ENCODE data around the gene IL17C.
"Not testable (repeated sequence)": the region's sequence is repeated elsewhere in the genome, so short reads cannot be mapped to it uniquely, and the experiment has no call there.

The IL17C gene

DNA sequence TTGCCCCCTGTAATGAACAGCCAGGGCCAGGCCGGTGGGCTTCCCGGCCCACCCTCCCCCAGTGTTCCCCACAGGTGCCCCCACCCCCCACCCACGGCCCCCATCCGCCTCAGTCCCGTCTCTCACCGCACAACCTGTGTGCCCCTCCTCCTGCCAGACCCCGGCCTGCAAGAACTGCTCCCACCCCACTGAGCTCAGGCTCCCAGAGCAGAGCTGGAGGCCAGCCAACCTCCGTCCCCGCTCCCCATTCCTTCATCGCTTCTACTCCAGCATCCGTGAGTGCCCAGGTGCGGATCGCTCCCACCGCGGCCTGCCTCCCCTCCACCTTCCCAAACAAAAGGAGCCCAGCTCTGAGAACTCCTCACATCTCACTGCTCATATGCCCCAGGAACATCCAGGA is 20.3 kb downstream of the IL17C start:
- no peak for DNase-seq (ENCODE audit: low read depth in 2 of 2)

DNA sequence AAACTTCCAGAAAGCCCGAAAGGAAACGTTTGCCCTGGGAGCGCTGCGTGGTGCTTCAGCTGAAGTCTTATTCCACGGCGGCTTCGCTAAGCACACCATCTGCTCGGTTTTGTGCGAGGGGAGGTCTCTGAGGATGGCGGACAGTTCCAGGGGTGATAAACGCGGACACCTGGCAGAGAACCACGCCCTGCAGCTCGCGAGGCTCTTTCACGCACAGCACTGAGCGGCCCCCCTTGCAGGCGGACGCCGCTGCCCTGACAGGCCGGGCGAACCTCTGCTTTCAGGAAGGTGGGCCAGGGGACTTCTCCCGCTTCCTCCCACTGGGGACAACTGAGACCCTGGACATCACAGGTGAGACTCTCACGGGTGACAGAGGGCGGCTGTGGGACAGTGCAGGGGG is 20.8 kb downstream of the IL17C start:
- no peak for DNase-seq (ENCODE audit: low read depth in 2 of 2)

DNA sequence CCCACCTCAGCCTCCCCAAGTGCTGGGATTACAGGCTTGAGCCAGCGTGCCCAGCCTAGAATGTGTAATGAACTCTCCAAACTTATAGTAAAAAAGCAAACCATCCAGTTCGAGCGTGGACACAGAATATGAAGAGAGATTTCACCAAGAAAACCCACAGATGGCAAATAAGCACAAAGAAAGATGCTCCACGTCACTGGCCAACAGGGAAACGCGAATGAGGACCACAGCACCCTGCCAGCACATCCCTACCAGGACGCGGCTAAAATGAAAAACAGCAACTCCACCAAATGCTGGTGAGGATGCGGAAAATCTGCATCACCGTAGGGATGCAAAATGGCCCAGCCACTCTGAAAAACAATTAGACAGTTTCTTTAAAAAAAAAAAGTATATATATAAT is 23.1 kb downstream of the IL17C start:
- no peak for DNase-seq (ENCODE audit: low read depth in 2 of 2)

DNA sequence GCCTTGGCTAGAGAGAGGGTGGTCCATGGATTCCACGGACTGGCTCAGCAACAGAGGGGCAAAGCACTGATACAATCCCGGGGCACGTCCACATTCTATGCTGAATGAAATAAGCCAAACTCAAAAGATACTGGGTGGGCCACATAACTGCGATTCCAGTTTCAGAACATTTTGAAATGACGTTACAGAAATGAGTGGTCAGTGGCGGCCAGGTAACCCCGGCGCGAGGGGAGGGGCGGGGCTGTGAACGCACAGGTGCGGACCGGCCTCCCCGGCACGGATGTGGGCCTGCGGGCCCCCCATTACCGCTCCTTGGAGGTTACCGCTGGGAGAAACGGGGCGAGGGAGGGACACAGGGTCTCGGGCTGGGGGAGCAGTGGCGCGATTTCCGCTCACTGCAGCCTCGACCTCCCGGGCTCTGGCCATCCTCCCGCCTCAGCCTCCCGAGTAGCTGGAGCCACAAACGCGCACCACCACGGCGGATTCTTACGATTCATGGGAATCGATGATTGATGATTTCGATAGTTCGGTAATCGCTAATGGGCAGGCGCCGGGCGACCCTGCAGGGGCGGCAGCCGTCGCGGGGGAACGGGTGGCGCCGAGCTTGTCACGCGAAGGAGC is 24.0 kb downstream of the IL17C start:
- DNase-seq (ENCODE audit: low read depth in 2 of 2): no peak

DNA sequence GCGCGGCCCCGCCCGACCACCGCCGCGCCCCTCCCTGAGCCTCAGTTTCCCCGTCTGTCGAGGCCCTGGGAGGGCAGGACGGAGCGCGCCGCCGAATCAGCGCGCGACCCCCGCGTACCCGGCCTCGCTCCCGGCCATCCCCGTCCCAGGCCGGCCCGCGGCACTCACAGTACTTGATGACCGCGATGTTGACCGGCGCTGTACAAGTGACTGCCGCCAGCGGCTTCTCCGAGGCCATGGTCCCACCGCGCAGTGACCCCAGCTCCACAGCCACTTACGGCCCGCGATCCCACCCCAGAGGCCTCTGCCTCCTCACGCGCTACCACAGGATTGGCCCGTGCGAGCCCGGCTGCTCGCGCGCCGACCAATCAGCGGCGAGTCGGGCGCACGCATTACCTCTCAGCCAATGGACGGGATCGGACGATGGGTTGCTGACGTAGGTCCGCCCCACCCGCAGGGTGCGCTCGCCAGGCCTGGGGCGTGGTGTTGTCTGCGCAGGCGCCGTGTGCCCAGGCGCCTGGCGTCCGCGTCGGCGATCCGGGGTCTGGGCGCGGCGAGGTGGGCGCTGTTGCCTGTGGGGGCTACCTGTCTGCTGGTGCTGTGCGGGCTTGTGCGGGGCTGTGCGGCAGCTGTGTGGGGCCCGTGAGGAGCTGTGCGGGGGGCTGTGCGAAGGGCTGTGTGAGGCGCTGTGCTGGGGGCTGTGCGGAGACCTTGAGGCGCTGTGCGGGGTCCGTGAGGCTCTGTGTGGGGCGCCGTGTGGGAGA is 24.7 kb downstream of the IL17C start, which contains the start of gene MVD:
Gene MVD (minus strand): TSS at position 249 of the 764 bp plus-strand sequence. CDS start 11 bp downstream, at position 238.
- DNase-seq (ENCODE audit: low read depth in 2 of 2): peak; percentile 88 to 90

DNA sequence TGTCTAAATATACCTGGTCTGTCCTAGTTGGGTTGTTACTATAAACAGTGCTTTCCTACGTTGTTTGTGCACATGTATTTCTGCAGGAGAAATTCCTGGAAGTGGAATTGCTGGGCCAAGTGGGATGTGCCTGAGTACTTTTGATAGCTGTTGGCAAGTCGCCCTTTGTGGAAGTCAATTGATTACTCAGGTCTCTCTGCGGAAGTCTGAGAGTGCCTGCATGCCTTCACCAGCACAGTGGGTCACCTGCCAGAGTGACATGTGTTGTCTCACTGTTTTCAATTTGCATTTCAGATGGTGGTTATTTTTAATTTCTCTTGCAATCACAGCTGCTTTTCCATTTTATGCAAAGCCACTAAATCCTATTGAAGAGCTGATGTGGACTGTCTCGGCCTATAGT is 26.8 kb downstream of the IL17C start:
- no peak for DNase-seq (ENCODE audit: low read depth in 2 of 2)

DNA sequence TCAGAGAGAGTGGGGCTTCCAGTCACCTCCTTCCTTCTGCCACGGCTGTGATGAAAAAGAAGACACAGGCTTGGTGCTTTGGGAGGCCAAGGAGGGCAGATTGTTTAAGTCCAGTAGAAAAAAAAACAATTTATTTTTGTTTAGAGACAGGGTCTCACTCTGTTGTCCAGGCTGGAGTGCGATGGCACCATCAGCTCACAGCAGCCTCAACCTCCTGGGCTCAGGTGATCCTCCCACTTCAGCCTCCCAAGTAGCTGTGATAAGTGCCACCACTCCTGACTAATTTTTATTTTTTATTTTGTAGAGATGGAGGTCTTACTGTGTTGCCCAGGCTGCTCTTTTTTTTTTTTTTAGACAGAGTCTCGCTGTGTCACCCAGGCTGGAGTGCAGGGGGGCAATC is 27.2 kb downstream of the IL17C start:
- no peak for DNase-seq (ENCODE audit: low read depth in 2 of 2)

DNA sequence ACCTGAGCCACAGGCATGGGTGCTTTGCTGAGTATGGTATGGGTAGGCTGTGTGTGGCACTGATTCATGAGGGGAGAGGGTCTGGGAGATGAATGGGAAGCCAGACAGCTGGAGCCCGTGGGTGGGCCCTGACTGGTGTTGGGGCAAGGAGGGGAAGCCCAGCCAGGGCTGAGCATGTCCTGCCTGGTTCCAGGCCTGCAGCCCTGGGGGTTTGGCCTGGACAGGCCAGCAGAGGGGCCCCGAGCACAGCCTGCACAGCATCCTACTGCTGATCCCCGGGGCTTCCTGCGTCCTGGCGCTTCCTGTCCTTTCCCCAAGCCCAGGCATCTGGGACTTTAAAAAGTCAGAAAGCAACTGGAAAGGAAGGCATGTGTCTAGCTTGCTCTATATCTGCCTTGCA is 29.1 kb downstream of the IL17C start:
- no peak for DNase-seq (ENCODE audit: low read depth in 2 of 2)

DNA sequence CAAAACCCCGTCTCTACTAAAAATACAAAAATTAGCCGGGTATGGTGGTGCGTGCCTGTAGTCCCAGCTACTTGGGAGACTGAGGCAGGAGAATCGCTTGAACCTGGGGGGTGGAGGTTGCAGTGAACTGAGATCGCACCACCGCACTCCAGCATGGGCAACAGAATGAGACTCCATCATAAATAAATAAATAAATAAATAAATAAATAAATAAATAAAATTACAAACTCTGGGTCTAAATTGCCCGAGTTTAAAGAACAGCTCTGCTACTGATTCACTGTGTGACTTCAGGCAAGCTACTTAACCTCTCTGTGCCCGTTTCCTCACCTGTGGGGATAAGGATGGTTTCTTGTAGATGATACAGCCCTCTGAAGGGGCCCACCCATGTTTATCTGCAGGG is 31.1 kb downstream of the IL17C start:
- DNase-seq (ENCODE audit: low read depth in 2 of 2): not testable (repeated sequence)

DNA sequence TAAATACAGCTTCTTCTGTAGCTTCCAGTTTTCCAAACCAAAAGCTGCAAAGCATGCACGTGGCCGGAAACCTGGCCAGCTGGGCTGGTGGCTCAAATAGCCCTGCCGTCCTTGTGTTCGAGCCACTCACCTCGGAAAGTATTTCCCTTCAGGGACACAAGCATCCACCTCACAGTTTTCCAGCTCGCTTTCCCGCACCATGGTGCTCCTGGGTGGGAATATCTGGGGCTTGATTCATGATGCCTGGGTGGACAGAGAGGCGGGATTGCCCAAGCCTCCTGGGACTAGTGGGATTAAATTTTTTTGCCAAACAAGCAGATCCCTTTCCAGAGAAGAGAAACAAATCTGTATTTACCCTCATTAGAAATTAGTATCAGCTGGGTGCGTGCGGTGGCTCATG is 31.6 kb downstream of the IL17C start:
- no peak for DNase-seq (ENCODE audit: low read depth in 2 of 2)

DNA sequence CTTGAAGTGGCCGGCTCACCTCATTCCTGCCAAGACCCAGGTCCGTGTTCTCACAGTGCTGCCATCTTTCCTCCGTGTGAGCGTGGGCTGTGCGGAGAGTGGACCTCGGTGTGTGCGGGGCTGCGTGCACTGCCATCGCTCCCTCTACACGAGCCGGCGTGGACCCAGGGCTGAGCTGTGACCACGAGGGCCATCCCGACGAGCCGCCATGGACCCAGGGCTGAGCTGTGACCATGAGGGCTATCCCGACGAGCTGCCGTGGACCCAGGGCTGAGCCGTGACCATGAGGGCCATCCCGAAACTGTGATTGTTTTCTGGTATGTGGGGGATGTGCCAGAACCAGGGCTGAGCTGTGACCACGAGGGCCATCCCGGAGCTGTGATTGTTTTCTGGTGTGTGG is 33.4 kb downstream of the IL17C start:
- DNase-seq (ENCODE audit: low read depth in 2 of 2): no peak

DNA sequence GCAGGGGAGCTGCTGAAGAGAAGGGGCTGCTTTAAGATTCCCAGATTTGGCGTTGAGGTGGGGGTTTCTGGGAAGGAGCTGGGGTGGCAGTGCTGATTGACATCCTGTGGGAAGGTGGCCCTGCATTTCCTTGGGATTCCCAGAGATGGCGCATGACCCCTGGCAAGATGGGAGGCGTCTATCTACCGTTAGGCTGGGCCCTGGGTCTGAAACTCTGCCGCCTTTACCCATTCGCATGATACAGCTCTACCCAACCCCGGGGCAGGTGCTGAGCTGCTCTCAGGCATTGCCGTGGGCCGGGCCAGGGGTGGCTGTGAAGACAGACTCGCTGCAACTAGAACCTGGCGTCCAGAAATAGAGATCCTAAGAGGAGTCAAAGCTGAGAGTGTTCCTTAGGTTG is 34.4 kb downstream of the IL17C start:
- DNase-seq (ENCODE audit: low read depth in 2 of 2): no peak

DNA sequence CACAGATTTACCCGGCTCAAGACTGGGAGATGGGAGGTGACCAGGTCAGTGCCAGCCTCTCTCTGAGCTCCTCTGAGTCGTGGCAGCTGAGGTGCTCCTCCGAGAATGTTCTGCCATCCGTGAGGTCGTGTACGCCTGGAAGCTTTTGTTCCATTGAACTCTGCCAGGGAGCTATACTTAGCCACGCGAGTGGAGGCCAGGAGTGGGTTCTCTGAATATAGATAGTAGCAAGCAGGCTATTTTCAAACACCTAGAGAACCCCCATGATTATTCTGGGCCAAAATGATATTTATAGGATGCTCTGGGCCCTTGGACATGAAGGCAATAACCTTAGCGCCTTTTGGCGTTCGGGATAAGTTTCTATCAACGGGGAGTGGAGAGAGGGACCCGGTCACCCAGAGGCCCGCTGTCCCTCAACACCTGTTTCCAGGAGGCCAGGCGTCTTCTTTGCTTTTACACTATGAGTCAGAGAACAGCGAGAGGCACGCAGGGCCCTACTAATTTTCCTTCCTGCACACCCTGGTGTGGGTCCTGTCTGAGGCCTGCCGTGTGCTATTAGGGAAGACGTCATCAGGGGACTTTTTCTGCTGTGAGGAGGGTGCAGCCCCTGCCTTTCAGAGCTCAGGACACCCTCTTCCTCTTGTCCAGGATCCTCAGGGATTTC is 35.5 kb downstream of the IL17C start:
- no peak for DNase-seq (ENCODE audit: low read depth in 2 of 2)

DNA sequence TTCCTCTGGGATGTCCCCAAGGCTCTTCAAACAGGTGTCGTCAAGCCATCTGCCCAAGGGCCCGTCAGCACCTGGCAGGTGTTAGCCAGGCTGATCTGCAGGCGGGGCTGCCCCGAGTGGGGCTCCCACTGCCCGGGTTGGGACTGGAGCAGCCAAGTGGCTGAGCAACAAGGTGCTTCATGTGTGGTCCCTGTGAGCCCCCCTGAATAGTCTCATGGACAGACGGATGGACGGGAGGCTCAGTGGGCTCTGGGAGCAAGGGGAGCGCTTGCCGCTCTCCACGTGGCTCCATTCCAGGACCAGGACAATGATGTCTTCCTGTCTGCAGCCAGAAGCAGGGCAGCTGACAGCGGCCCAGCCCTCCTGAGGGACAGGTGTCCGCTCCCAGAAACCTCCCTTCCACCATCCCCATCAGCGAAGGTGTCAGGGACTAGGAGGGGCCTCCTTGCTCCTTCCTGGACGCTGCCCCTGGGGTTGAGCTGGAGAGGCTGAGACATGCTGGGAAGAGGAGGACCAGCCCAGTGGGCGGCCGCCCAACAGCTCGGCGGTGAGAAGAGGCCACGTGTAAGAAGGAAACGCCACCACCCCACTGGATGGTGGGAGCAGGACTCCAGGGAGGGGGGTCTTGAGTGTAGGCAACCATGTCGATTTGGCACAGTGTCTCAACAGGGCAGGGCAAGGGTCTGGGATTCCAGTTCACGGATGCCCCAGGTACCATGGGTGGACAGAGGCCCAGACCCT is 38.3 kb downstream of the IL17C start:
- DNase-seq (ENCODE audit: low read depth in 2 of 2): no peak

DNA sequence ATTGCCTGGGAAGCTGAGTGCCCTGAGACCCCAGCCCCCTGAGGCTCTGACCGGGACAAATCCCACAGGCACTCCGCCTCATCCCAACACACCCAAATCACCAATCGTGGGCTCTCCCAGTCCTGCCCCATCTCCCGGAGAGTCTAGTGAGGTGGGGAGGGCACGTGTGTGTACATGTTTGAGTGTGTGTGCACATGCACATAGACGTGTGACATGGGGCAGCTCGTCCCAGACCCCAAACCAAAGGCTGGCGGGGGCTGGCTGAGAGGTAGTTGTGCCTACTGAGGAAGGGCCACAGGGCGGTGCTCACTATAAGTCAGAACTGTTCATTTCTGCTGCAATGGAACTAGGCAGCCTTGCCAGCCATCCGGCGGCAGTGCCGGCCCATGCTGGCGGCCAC is 39.3 kb downstream of the IL17C start:
- DNase-seq (ENCODE audit: low read depth in 2 of 2): no peak

DNA sequence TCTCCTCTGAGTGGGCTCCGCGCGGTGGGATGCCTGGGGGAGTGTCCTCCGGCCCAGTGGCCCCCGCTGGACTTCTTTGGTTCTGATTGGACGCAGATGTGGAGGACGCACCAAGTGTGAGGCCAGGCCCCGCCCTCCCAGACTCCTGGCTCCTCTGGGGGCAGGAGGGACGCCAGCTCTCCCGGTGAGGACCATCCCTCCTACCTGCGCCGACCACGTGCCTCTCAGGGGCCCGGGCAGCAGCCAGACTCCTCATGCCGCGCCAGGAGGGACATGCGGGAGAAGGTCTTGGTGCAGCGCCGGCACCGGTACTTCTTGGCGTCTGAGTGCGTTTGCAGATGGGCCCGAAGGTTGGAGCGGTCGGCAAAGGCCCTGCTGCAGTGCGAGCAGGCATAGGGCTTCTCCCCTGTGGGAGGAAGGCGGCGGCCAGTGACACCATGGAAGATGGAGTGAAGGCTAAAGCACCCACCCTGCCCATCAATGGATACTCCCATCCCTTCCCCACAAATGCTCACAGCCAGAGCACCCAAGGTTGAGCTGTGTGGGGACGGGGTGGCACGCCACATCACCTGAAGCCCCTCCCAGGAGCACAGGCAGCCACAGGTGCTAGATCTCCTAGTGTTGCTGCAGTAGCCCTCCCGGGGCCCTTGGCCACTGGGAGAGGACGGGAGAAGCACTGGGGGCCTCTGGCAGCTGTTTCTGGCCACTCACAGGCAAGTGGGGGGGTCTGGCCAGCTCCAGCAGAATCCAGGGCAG is 40.0 kb downstream of the IL17C start:
- DNase-seq (ENCODE audit: low read depth in 2 of 2): no peak

DNA sequence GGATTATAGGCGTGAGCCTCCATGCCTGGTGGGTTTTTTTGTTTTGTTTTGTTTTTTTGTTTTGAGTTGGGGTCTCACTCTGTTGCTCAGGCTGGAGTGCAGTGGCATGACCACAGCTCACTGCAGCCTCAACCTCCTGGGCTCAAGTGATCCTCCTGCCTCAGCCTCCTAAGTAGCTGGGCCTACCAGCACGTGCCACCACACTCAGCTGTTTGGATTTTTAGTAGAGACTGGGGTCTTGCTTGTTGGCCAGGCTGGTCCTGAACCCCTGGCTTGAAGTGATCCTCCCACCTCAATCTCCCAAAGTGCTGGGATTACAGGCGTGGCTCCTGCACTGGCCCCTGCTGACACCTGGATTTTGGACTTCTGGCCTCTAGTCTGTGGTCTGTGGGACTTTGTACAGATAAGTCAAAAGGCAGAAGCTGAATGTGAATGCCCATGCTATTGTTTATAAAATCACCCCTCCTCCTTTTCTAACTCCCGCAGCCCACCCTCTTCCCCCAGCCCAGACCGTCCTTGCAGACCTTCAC is 42.2 kb downstream of the IL17C start:
- DNase-seq (ENCODE audit: low read depth in 2 of 2): no peak

DNA sequence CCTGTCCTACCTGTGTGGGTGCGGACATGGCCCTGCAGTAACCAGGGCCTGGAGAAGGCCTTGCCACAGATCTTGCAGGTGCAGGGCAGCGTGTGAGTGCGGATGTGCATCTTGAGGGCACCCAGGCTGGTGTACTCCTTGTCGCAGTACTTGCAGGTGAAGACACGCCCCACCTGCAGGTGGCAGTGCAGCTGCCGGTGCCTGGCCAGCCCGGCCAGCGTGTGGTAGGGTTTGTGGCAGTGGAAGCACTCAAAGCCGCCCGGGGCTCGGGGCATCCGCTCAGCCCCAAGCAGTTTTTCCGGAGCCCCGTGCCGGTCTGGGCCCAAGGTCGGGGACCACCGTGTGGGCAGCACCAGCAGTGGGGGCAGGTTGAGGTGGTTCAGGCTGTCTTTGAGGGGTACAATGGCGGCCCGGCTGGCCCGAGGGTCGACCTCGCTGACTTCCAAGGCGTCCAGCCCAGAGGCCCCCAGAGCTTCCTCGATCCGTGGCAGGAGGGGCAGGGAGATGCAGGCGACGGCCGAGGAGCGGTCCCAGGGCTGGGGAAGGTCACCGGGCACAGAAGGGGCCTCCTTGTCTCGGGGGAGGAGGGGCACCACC is 42.8 kb downstream of the IL17C start:
- no peak for DNase-seq (ENCODE audit: low read depth in 2 of 2)

DNA sequence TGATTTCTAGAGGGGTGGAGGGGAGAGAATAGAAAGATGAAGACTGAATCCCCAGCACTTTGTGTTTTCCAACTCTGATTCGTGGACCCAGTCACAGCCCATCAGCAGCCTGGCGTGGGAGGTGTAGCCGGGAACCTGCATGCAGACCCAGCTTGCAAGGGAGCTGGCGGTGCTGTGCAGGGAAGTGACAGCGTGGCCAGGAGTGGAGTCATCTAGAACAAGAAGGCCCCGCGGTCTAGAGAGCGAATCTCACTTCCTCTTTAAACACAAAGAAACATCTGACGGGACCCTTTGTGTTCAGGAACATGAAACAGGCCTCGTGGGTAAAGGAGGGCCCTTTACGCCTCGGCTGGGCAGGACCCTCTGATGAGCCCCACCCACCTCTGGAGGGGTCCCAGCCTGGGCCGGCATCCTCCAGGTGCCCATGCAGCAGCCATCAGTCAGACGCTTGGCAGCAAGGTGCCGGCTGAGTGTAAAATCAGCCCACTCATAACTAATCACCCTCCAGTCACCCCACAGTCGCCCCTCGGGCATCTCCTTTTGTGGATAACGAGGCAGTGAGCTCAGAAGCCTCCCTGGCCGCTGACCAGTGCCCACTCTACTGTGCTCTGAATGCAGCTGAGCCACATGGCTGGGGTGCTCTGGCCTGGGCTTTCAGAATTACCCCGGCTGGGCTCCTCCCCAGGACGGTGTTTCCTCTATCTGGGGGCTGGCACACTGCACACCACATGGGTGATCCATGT is 43.5 kb downstream of the IL17C start:
- no peak for DNase-seq (ENCODE audit: low read depth in 2 of 2)

DNA sequence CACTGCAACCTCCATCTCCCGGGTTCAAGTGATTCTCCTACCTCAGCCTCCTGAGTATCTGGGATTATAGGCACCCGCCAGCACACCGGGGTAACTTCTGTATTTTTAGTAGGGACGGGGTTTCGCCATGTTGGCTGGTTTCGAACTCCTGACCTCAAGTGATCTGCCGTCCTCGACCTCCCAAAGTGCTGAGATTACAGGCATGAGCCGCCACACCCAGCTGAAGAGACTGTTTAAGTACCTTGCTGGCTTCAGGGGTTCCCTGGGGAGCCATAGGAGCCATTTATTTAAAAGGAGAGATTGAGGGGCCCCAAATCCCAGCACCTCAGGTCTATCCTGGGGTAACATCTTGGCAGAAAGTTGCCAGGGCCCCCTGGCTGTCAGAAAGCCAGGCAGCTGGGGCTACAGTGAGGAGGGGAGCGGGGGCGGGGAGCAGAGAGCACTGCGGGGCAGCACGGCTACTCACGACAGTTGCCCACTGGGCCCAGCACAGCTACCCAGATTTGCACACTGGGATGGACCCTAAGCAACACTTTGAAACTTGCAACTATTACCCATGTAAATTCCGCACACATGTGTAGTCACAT is 46.3 kb downstream of the IL17C start:
- no peak for DNase-seq (ENCODE audit: low read depth in 2 of 2)

Measured in stimulated activated CD4-positive, alpha-beta T cell treated with anti-CD3 and anti-CD28 coated beads, Interleukin-1b, Interleukin-23, amount 100 ng/mL, for 4 hours (primary cell).